NB4 (cell line): Measurements from ENCODE around the gene NCBP1.

Source experiments
- DNase-seq: peaks from one replicate; pipeline ENCODE4 v3.0.0; 2010; ENCODE audit warnings: low read depth
- H3K4me3 ChIP-seq: one replicate; pipeline ENCODE4 v1.5.1; 2011; ENCODE audit warnings: mild to moderate bottlenecking, low read depth, low read length, moderate library complexity
- CTCF ChIP-seq: IDR thresholded peaks from one replicate; pipeline ENCODE4 v1.5.1; 2012; ENCODE audit warnings: low read depth, low read length
- MAX ChIP-seq: IDR thresholded peaks from 2 replicates; pipeline ENCODE4 v1.6.1; 2011; ENCODE audit warnings: low read depth, low read length
- MYC ChIP-seq: IDR thresholded peaks from 2 replicates; pipeline ENCODE4 v1.6.1; 2011; ENCODE audit warnings: low read depth, low read length
- POLR2A ChIP-seq: IDR thresholded peaks from 2 replicates; pipeline ENCODE4 v1.6.1; 2011; ENCODE audit warnings: mild to moderate bottlenecking; ENCODE audit not compliant: insufficient read length; ENCODE audit errors: extremely low read depth

The NCBP1 gene

GRCh38 chr9:97689401-97690180, 56.0 kb downstream of the NCBP1 start:
- TF ChIP-seq MYC (no peak), CTCF (no peak), MAX (no peak), POLR2A (no peak)
- DNase-seq: no peak
- H3K4me3 ChIP-seq: no peak overlapping the region

GRCh38 chr9:97694769-97695168, 61.1 kb downstream of the NCBP1 start:
- TF ChIP-seq MYC (no peak), MAX (no peak), CTCF (no peak), POLR2A (no peak)
- no peak for DNase-seq
- no peak overlapping the region for H3K4me3 ChIP-seq

- peak overlapping the region; percentile 80 for H3K4me3 ChIP-seq
- DNase-seq: no peak
- no peak for TF ChIP-seq POLR2A
- no peak for TF ChIP-seq MAX
- no peak for TF ChIP-seq MYC
- TF ChIP-seq CTCF: no peak
Measured at GRCh38 chr9:97695390-97695789, 61.8 kb downstream of the NCBP1 start.

- TF ChIP-seq MAX (no peak), CTCF (no peak), POLR2A (no peak), MYC (no peak; the same call in 1 of the 2 replicates)
- peak overlapping the region; percentile 80 for H3K4me3 ChIP-seq
- DNase-seq: no peak
Measured at GRCh38 chr9:97695995-97696802, 62.6 kb downstream of the NCBP1 start.

GRCh38 chr9:97696803-97697601, 63.4 kb downstream of the NCBP1 start, which contains the start of gene XPA:
Gene XPA, minus strand, starts transcription at chr9:97697340. Its CDS starts 48 bp downstream, at chr9:97697292.
- DNase-seq: peak; percentile 94
- H3K4me3 ChIP-seq: peak within 1 kb of the TSS; percentile 80
- TF ChIP-seq MYC (no peak; the same call in 1 of the 2 replicates), POLR2A (peak; percentile 87), MAX (peak; percentile 54), CTCF (no peak)
